ENCODE measurements around the gene SH2B3. TPM values are rescaled to one million over a fixed set of nuclear protein-coding genes. Genes with fewer than 3 reads are reported as not detected.

The SH2B3 gene
- total RNA-seq, 4 donors from 2014 or later = 19.4 to 43.2 (median 30.4) TPM

DNA sequence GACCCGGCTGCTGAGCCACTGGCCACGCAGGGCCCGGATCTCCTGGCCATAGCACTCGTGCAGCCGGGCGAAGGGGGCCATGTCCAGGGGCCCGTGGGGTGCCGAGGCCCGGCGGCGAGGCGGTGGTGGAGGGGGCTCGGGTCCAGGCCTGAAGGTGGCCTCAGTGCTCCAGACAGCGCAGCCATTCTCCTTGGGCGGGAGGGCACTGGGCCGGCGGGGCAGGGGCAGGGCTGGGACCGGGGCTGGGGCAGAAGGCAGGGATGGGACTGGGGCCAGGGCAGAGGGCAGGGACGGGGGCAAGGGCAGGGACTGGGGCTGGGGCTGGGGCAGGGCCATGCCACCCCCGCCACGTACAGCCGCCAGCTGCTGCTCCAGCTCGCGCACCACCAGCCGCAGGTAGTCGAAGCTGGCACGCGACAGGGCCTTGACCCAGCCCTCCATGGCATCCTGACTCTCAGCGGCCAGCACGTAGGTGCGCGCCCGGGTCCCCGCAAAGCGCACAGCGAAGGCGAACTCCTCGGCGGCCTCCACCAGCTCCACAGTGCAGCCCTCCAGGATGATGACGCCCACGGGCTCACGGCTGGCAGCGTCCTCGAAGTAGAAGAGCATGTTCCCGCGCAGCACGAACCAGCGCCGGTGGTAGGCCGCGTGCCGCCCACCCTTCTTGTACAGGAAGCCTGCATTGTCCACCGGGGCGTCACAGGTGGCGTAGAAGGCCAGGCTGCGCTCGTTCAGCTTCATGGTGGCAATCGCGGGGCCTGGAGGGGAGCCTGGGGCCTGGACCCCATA, 42.8 kb upstream of the SH2B3 start:
- TF ChIP-seq, protein P1, sequence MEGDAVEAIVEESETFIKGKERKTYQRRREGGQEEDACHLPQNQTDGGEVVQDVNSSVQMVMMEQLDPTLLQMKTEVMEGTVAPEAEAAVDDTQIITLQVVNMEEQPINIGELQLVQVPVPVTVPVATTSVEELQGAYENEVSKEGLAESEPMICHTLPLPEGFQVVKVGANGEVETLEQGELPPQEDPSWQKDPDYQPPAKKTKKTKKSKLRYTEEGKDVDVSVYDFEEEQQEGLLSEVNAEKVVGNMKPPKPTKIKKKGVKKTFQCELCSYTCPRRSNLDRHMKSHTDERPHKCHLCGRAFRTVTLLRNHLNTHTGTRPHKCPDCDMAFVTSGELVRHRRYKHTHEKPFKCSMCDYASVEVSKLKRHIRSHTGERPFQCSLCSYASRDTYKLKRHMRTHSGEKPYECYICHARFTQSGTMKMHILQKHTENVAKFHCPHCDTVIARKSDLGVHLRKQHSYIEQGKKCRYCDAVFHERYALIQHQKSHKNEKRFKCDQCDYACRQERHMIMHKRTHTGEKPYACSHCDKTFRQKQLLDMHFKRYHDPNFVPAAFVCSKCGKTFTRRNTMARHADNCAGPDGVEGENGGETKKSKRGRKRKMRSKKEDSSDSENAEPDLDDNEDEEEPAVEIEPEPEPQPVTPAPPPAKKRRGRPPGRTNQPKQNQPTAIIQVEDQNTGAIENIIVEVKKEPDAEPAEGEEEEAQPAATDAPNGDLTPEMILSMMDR (IDR thresholded peaks at IDR 0.05; ENCODE audit: low read depth) = no peak

DNA sequence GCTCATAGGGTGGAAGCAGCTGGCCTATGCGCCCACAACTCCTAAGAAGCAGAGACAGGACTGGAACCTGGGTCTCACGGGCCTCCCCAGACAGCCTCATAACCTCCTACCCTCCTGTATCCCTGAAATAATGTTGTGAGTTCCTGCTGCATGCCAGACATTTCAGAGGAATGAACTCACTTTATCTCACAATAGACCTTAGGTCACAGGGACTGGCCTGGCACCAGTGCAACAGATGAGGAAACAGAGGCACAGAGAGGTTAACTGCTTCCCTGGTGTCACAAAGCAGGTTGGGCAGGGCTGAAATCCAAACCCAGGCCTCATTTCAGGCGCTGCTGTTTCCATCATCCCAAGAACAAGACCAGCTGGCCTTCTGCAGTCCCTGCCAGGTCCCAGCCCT, 42.1 kb upstream of the SH2B3 start:
- TF ChIP-seq, protein P1 (IDR thresholded peaks at IDR 0.05; ENCODE audit: low read depth) = no peak

- TF ChIP-seq, protein P1 (IDR thresholded peaks at IDR 0.05; ENCODE audit: low read depth) = no peak
Measured at GRCh38 chr12:111366075-111366474, 39.6 kb upstream of the SH2B3 start.

DNA sequence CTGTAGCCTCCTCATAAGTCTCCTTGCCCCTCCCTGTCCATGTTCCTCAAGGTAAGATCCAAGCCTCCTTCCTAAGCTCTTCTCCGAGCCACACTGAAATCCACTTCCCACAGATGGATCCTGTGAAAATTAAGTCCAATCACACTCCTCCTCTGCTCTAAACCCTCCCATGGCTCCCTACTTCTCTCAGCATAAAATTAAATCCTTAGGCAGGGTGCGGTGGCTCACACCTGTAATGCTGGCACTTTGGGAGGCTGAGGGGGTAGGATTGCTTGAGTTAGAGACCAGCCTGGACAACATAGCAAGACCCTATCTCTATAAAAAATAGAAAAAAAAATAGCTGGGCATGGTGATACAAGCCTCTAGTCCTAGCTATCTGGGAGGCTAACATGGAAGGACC, 39.1 kb upstream of the SH2B3 start:
- TF ChIP-seq, protein P1 (IDR thresholded peaks at IDR 0.05; ENCODE audit: low read depth) = no peak

- TF ChIP-seq, protein P1 (IDR thresholded peaks at IDR 0.05; ENCODE audit: low read depth) = no peak
Measured at GRCh38 chr12:111367661-111368221, 38.0 kb upstream of the SH2B3 start.

GRCh38 chr12:111368291-111368787, 37.4 kb upstream of the SH2B3 start:
- TF ChIP-seq, protein P1 (IDR thresholded peaks at IDR 0.05; ENCODE audit: low read depth) = no peak

GRCh38 chr12:111368788-111369495, 36.8 kb upstream of the SH2B3 start, which contains the start of gene PHETA1:
PHETA1 (minus strand) TSS chr12:111369095; CDS start chr12:111363427, 5,668 bp downstream.
- TF ChIP-seq, protein P1 (IDR thresholded peaks at IDR 0.05; ENCODE audit: low read depth) = no peak
